K562 (cell line): ENCODE data around the gene BRME1. TPM values are rescaled to one million over a fixed set of nuclear protein-coding genes. Genes with fewer than 3 reads are reported as not detected.
A peak's percentile ranks its signal among the peaks of the same experiment; 100 is the strongest.

Experiments
- CHD1 ChIP-seq: fragments of 200-600 bp; sonication (generic); IDR thresholded peaks from one replicate; pipeline ENCODE4 v1.6.1; 2012; ENCODE audit warnings: mild to moderate bottlenecking, moderate library complexity, low read length, inconsistent platforms
- KDM1A ChIP-seq, 2 experiments: fragments of 450-650 bp; IDR thresholded peaks; 2 replicates each; pipeline ENCODE4 v1.6.1; 2016; ENCODE audit warnings: mild to moderate bottlenecking in 2 of 2
- PHF21A ChIP-seq: fragments of 450-650 bp; IDR thresholded peaks from 2 replicates; pipeline ENCODE4 v1.6.1; 2017; ENCODE audit warnings: low read depth, borderline replicate concordance
- POLR3A ChIP-seq: IDR thresholded peaks from 2 replicates; pipeline ENCODE4 v1.6.1; 2011; ENCODE audit warnings: borderline replicate concordance, mild to moderate bottlenecking, moderate library complexity; ENCODE audit not compliant: insufficient read length, insufficient read depth; ENCODE audit errors: extremely low read depth
- TAF7 ChIP-seq: fragments of 450-650 bp; IDR thresholded peaks from 2 replicates; pipeline ENCODE4 v1.6.1; 2016; ENCODE audit warnings: missing genetic modification characterization, missing compliant biosample characterization
- ZNF124 ChIP-seq: sonication (generic); formaldehyde crosslinking; IDR thresholded peaks from 2 replicates; pipeline ENCODE4 v1.8.1; 2022; ENCODE audit warnings: missing genetic modification reagents
- ZNF354B ChIP-seq: fragments of 250-450 bp; sonication (Bioruptor Pico); IDR thresholded peaks from 2 replicates; pipeline ENCODE4 v1.4.0; 2020
- ZNF780A ChIP-seq: fragments of 250-450 bp; sonication (Bioruptor Pico); IDR thresholded peaks from 2 replicates; pipeline ENCODE4 v1.5.0; 2021; ENCODE audit warnings: mild to moderate bottlenecking
- polyA plus RNA-seq, 8 experiments: library from polyadenylated mRNA; depleted of rRNA in 4 of 8; stranded (reverse) in 5 of 8; unstranded in 3 of 8; fragments of >200 nt; fragmentation: Nextera tagmentation in 2 of 8; fragmentation: Illumina TruSeq in 1 of 8; extraction: Ambion mirVana in 2 of 8; extraction: Trizol in 1 of 8; gene quantifications; 2 replicates each; pipeline versions ENCODE4 v1.2.1 to v1.2.3, GENCODE V29; 2011 to 2014; ENCODE audit warnings: inconsistent platforms in 1 of 8, missing spikeins in 1 of 8
- total RNA-seq, 7 experiments: library from RNA; depleted of rRNA in 6 of 7; stranded (reverse); fragments of >200 nt in 6 of 7; fragmentation: Illumina TruSeq in 2 of 7; extraction: Trizol in 2 of 7; gene quantifications; 2 replicates each; pipeline versions ENCODE4 v1.2.1 to v1.2.3, GENCODE V29; 2011 to 2021; ENCODE audit warnings: low replicate concordance in 1 of 7
- TF ChIP-seq, protein P1 (sequence below), 2 experiments: fragments of 450-650 bp; formaldehyde crosslinking in 1 of 2; IDR thresholded peaks; 2 replicates each; pipeline versions ENCODE4 v1.4.0 to v1.6.1; 2014 to 2020; ENCODE audit warnings: mild to moderate bottlenecking in 2 of 2, borderline replicate concordance in 1 of 2, low read depth in 1 of 2
- TF ChIP-seq, protein P2 (sequence below): IDR thresholded peaks from 2 replicates; pipeline ENCODE4 v1.6.1; 2012; ENCODE audit warnings: low read depth, low read length, improper control_type of control experiment, borderline replicate concordance
- TF ChIP-seq, protein P3 (sequence below): sonication (generic); formaldehyde crosslinking; IDR thresholded peaks from 2 replicates; pipeline ENCODE4 v1.8.1; 2023; ENCODE audit warnings: mild to moderate bottlenecking, missing genetic modification reagents
- TF ChIP-seq, protein P4 (sequence below): fragments of 450-650 bp; formaldehyde crosslinking; conservative IDR thresholded peaks from 2 replicates; pipeline ENCODE4 v1.4.0; 2022; ENCODE audit warnings: mild to moderate bottlenecking, missing genetic modification characterization

BRME1 gene
- total and polyA plus RNA-seq, 9 of the 15 experiments (the other 6 are each of a cell fraction or from before 2014, with no cell fraction given), result 0.75 to 6.1 (median 3.6) TPM

DNA sequence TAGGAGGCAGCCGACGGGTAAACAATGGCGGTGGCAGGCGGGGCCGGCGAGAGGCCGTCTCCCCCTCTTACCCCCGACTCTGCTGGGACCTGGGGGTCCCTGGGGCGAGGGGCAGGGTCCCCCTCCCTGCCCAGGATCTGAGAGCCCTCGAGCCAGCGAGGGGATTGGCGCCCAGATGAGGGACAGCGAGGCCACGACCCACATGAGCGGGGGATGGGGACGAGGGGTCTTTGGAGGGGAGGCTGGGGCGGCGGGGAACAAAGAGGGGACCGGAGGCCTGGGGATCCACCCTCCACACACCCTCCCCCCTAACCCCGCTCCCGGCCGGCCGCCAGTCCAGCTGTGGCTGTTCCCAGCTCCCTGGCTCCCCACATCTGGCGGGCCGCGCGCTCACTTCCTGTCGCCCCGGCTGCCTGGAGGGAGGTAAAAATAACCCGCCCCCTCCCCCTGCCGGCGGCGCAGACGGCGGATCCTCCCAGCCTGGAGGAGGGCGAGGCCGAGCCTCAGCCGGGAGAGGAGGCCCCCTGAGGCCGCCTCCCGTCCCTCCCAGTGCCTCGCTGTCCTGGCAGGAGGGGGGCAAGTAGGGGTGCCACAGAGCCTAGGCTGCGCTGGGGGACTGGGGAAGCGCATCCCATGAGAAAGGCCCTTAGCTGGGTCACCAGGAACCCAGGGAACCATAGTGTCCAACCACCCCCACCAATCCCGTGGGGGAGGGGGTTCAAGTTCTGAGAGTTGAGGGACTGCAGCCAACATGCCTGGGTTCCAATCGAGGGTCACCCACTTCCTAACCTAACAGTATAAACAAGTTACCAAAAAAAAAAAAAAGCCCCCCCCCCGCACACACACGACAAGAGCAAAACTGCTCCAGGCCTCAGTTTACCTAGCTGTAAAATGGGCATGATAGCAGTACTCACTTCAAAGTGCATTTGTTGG, 58.2 kb downstream of the BRME1 start (continued):
- TF ChIP-seq, protein P1, sequence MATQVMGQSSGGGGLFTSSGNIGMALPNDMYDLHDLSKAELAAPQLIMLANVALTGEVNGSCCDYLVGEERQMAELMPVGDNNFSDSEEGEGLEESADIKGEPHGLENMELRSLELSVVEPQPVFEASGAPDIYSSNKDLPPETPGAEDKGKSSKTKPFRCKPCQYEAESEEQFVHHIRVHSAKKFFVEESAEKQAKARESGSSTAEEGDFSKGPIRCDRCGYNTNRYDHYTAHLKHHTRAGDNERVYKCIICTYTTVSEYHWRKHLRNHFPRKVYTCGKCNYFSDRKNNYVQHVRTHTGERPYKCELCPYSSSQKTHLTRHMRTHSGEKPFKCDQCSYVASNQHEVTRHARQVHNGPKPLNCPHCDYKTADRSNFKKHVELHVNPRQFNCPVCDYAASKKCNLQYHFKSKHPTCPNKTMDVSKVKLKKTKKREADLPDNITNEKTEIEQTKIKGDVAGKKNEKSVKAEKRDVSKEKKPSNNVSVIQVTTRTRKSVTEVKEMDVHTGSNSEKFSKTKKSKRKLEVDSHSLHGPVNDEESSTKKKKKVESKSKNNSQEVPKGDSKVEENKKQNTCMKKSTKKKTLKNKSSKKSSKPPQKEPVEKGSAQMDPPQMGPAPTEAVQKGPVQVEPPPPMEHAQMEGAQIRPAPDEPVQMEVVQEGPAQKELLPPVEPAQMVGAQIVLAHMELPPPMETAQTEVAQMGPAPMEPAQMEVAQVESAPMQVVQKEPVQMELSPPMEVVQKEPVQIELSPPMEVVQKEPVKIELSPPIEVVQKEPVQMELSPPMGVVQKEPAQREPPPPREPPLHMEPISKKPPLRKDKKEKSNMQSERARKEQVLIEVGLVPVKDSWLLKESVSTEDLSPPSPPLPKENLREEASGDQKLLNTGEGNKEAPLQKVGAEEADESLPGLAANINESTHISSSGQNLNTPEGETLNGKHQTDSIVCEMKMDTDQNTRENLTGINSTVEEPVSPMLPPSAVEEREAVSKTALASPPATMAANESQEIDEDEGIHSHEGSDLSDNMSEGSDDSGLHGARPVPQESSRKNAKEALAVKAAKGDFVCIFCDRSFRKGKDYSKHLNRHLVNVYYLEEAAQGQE (IDR thresholded peaks at IDR 0.05; ENCODE audit: borderline replicate concordance), result peak; percentile 59; the same call in 1 of the 2 replicates
- TF ChIP-seq, protein P1 (CRISPR knock-in tag; IDR thresholded peaks at IDR 0.05; ENCODE audit: low read depth), result no peak
- TF ChIP-seq KDM1A (IDR thresholded peaks at IDR 0.05) (peak; percentile 95 to 96), ZNF354B (no peak), PHF21A (peak; percentile 73; the same call in 1 of the 2 replicates), CHD1 (peak; percentile 40), ZNF780A (CRISPR knock-in tag) (no peak), POLR3A (no peak), TAF7 (tag) (0 out of 2 replicates have a peak, but pooled peaks have one; percentile 46), ZNF124 (no peak)
- TF ChIP-seq, protein P2, sequence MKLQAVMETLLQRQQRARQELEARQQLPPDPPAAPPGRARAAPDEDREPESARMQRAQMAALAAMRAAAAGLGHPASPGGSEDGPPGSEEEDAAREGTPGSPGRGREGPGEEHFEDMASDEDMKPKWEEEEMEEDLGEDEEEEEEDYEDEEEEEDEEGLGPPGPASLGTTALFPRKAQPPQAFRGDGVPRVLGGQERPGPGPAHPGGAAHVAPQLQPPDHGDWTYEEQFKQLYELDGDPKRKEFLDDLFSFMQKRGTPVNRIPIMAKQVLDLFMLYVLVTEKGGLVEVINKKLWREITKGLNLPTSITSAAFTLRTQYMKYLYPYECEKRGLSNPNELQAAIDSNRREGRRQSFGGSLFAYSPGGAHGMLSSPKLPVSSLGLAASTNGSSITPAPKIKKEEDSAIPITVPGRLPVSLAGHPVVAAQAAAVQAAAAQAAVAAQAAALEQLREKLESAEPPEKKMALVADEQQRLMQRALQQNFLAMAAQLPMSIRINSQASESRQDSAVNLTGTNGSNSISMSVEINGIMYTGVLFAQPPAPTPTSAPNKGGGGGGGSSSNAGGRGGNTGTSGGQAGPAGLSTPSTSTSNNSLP, result no peak
- TF ChIP-seq, protein P3, sequence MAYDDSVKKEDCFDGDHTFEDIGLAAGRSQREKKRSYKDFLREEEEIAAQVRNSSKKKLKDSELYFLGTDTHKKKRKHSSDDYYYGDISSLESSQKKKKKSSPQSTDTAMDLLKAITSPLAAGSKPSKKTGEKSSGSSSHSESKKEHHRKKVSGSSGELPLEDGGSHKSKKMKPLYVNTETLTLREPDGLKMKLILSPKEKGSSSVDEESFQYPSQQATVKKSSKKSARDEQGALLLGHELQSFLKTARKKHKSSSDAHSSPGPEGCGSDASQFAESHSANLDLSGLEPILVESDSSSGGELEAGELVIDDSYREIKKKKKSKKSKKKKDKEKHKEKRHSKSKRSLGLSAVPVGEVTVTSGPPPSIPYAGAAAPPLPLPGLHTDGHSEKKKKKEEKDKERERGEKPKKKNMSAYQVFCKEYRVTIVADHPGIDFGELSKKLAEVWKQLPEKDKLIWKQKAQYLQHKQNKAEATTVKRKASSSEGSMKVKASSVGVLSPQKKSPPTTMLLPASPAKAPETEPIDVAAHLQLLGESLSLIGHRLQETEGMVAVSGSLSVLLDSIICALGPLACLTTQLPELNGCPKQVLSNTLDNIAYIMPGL (CRISPR knock-in tag), result peak; percentile 41; the same call in 1 of the 2 replicates
- TF ChIP-seq, protein P4, sequence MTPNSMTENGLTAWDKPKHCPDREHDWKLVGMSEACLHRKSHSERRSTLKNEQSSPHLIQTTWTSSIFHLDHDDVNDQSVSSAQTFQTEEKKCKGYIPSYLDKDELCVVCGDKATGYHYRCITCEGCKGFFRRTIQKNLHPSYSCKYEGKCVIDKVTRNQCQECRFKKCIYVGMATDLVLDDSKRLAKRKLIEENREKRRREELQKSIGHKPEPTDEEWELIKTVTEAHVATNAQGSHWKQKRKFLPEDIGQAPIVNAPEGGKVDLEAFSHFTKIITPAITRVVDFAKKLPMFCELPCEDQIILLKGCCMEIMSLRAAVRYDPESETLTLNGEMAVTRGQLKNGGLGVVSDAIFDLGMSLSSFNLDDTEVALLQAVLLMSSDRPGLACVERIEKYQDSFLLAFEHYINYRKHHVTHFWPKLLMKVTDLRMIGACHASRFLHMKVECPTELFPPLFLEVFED (CRISPR knock-in tag), result peak; percentile 66; the same call in 1 of the 2 replicates
